SK-N-MC (cell line): ENCODE results near the gene CCDC54.

Experiments
- EZH2 ChIP-seq: fragments of 200-600 bp; sonication (generic); IDR thresholded peaks from one replicate; pipeline ENCODE4 v1.6.1; 2017; ENCODE audit warnings: antibody characterized with exemption
- POLR2AphosphoS5 ChIP-seq: IDR thresholded peaks from 2 replicates; pipeline ENCODE4 v1.6.1; 2012; ENCODE audit warnings: mild to moderate bottlenecking, low read depth, low read length, borderline replicate concordance

- TF ChIP-seq EZH2, result no peak
- TF ChIP-seq POLR2AphosphoS5, result no peak
Measured at GRCh38 chr3:107329088-107329487, 48.2 kb upstream of the CCDC54 start.
